ENCODE results near the gene CKS1B.
"Not testable (repeated sequence)": the region's sequence is repeated elsewhere in the genome, so short reads cannot be mapped to it uniquely, and the experiment has no call there.

The CKS1B gene

GRCh38 chr1:154964359-154964758 lies 10.1 kb upstream of the CKS1B start:
- DNase-seq (ENCODE audit: low read depth in 2 of 2): no peak

- no peak for DNase-seq (ENCODE audit: low read depth in 2 of 2)
Observed at GRCh38 chr1:154966111-154966510, 8.4 kb upstream of the CKS1B start.

- DNase-seq (ENCODE audit: low read depth in 2 of 2): no peak
Observed at GRCh38 chr1:154967331-154967950, 7.0 kb upstream of the CKS1B start.

GRCh38 chr1:154968731-154969130 lies 5.8 kb upstream of the CKS1B start:
- no peak for DNase-seq (ENCODE audit: low read depth in 2 of 2)

GRCh38 chr1:154969246-154969645 lies 5.2 kb upstream of the CKS1B start:
- no peak for DNase-seq (ENCODE audit: low read depth in 2 of 2)

- DNase-seq (ENCODE audit: low read depth in 2 of 2): no peak
Observed at GRCh38 chr1:154969860-154970452, 4.5 kb upstream of the CKS1B start.

- DNase-seq (ENCODE audit: low read depth in 2 of 2): no peak
Observed at GRCh38 chr1:154970631-154971340, 3.7 kb upstream of the CKS1B start, which contains the start of gene SHC1. Gene SHC1 (minus strand): TSS chr1:154970747. CDS start chr1:154970526, 221 bp downstream.

GRCh38 chr1:154971341-154971998 lies 3.0 kb upstream of the CKS1B start:
- no peak for DNase-seq (ENCODE audit: low read depth in 2 of 2)

- DNase-seq (ENCODE audit: low read depth in 2 of 2): no peak
Observed at GRCh38 chr1:154972213-154972516, 2.3 kb upstream of the CKS1B start.

- no peak for DNase-seq (ENCODE audit: low read depth in 2 of 2)
Observed at GRCh38 chr1:154972517-154973343, 1.8 kb upstream of the CKS1B start.

GRCh38 chr1:154973344-154974101 lies 958 bp upstream of the CKS1B start:
- DNase-seq (ENCODE audit: low read depth in 2 of 2): peak; percentile 81 to 92

GRCh38 chr1:154974808-154975408 lies 427 bp downstream of the CKS1B start:
- peak; percentile 84 to 91 for DNase-seq (ENCODE audit: low read depth in 2 of 2)

- peak in 1 of 2 donors; percentile 34 for DNase-seq (ENCODE audit: low read depth in 2 of 2)
Observed at GRCh38 chr1:154975409-154976059, 1.1 kb downstream of the CKS1B start.

- DNase-seq (ENCODE audit: low read depth in 2 of 2): not testable (repeated sequence)
Observed at GRCh38 chr1:154977762-154978161, 3.3 kb downstream of the CKS1B start.

GRCh38 chr1:154978360-154978759 lies 3.9 kb downstream of the CKS1B start:
- DNase-seq (ENCODE audit: low read depth in 2 of 2): no peak

GRCh38 chr1:154982341-154982740 lies 7.9 kb downstream of the CKS1B start:
- DNase-seq (ENCODE audit: low read depth in 2 of 2): no peak

- peak; percentile 91 to 93 for DNase-seq (ENCODE audit: low read depth in 2 of 2)
Observed at GRCh38 chr1:154982897-154983648, 8.6 kb downstream of the CKS1B start, which contains the start of gene FLAD1. Gene FLAD1 (plus strand): TSS chr1:154983344. CDS start chr1:154983695, 351 bp downstream.

- no peak for DNase-seq (ENCODE audit: low read depth in 2 of 2)
Observed at GRCh38 chr1:154983776-154984466, 9.4 kb downstream of the CKS1B start.

- DNase-seq (ENCODE audit: low read depth in 2 of 2): not testable (repeated sequence)
Observed at GRCh38 chr1:154986736-154987135, 12.3 kb downstream of the CKS1B start.
